Kidney (tissue), 14 donors: Measurements from ENCODE around the gene RPS21. TPM values are rescaled to one million over a fixed set of nuclear protein-coding genes. Genes with fewer than 3 reads are reported as not detected.
A peak's percentile ranks its signal among the peaks of the same experiment; 100 is the strongest.

Source experiments
- DNase-seq, 5 donors: peaks; one replicate each; pipeline ENCODE4 v3.0.0-alpha.2; 2013 to 2020
- FAIRE-seq: peaks from 2 replicates; lab custom pipeline; 2012; peaks lifted over from hg19 to GRCh38; lab: Jason Lieb, UNC
- H3K27ac ChIP-seq, 2 donors: one replicate each; pipeline ENCODE4 v1.7.0; 2013; ENCODE audit warnings: low read depth in 2 of 2, low read length in 2 of 2, inconsistent platforms in 1 of 2
- H3K27me3 ChIP-seq: one replicate; pipeline ENCODE4 v1.7.1; 2013; ENCODE audit warnings: low read length, inconsistent platforms; ENCODE audit not compliant: control insufficient read depth, insufficient read depth
- H3K36me3 ChIP-seq, 3 donors: one replicate each; pipeline versions ENCODE4 v1.7.0 to v1.7.1; 2013; ENCODE audit warnings: low read length in 3 of 3, control low read depth in 1 of 3, inconsistent platforms in 1 of 3; ENCODE audit not compliant: insufficient read depth in 3 of 3, control insufficient read depth in 2 of 3
- H3K4me1 ChIP-seq, 3 donors: one replicate each; pipeline versions ENCODE4 v1.7.0 to v1.7.1; 2013; ENCODE audit warnings: low read length in 3 of 3, inconsistent platforms in 1 of 3, low read depth in 1 of 3; ENCODE audit not compliant: control insufficient read depth in 2 of 3, insufficient read depth in 2 of 3
- H3K4me3 ChIP-seq, 3 donors: one replicate each; pipeline versions ENCODE4 v1.7.0 to v1.8.1; 2013; ENCODE audit warnings: low read length in 3 of 3, control low read depth in 1 of 3, inconsistent platforms in 1 of 3
- H3K9ac ChIP-seq, 3 donors: one replicate each; pipeline versions ENCODE4 v1.7.0 to v1.7.1; 2013; ENCODE audit warnings: low read length in 3 of 3, control low read depth in 1 of 3, inconsistent platforms in 1 of 3
- H3K9me3 ChIP-seq, 3 donors: one replicate each; pipeline versions ENCODE4 v1.7.0 to v1.7.1; 2013; ENCODE audit warnings: low read length in 3 of 3, control low read depth in 1 of 3, inconsistent platforms in 1 of 3; ENCODE audit not compliant: control insufficient read depth in 2 of 3, insufficient read depth in 1 of 3
- intact Hi-C: fragments of 100-400 bp; cut with DNase I; formaldehyde crosslinking; loops from one replicate; pipeline ENCODE4 v1.11.1; 2022
- polyA plus RNA-seq: library from polyadenylated mRNA; stranded (reverse); fragments of 350-450 nt; fragmentation: Illumina TruSeq; extraction: RNeasy Lipid Tissue Mini Kit (QIAGEN cat#74804); gene quantifications from one replicate; pipeline ENCODE4 v1.2.3, GENCODE V29; 2014; ENCODE audit warnings: low read depth, low replicate concordance; ENCODE audit not compliant: insufficient read depth
- total RNA-seq: library from RNA; stranded (reverse); fragmentation: NEBNext Ultra II Directional; extraction: Animal tissue kit (Norgen Biotek cat#: 25700); gene quantifications from one replicate; pipeline ENCODE4 v1.2.1, GENCODE V29; 2021
- TF ChIP-seq, protein P1 (sequence below): IDR thresholded peaks from 3 replicates; pipeline ENCODE4 v1.5.1; 2012; ENCODE audit warnings: mild to moderate bottlenecking, moderate library complexity, borderline replicate concordance; ENCODE audit not compliant: insufficient read depth; ENCODE audit errors: extremely low read depth
- donor health status: control.
- donor health status: control.
- donor health status: control.
- donor health status: control.
- donor health status: control.
- donor health status: DM: yes; HTN: yes; CAD: no.
- donor health status: Normal renal cell carcinoma (clear cell type).

Gene RPS21
- total and polyA plus RNA-seq, 2 donors from 2014 or later, result 1,221 to 2,336 TPM

DNA sequence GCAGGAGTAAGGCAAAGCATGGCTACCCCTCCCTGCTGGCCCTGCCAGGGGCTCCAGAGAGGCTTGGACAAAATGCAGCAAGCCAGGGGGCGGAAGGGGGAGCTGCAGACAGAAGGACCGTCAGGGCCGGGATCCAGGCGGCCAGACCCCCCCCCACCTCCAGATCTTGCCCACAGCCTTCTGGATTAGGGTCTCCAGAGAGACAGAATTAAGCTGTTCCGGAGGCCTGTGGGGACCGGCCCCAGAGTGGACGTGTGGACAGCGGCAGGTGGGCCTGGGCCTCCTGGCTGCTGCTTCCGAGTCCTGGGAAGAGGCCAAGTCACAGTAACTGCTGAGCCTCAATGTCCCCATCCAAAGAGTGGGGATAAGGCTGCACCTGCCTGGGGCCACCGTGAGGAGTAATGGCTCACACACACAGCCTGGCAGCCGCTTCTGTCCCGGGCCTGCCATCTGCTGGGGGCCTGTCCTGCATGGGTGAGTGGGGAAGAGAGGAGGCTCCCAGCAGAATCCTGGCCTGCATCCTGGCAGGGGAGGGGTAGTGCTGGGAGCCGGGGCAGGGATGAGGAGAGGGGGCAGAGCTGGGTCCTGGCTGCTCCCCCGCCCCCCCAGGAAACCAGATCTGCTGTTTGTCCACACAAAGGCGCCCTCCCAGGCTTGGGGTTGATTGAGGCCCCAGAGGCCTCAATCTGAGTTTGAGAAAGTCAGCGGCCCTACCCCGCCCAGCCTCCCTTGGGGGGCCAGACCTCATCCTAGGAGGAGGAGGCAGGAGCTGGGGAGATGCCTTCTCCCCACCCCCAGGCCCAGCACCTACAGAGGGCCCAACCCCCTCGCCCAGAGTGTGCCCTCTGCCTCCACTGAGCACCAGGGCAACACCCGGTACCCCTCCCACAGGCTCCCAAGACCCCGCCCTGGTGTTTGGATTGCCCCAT lies 23.6 kb upstream of the RPS21 start:
- intact Hi-C loops, result no loop called here
- H3K4me1 ChIP-seq, result peaks cover 0 to 68% (median 25%) of the 10 kb centered on the region in 3 donors
- DNase-seq (peak; percentile 74 to 85 (median 82)), FAIRE-seq (no peak)
- peak overlapping the region in 1 of 3 donors; percentile 89 for H3K9ac ChIP-seq
- H3K36me3 ChIP-seq, result no peaks in the 10 kb centered on the region
- TF ChIP-seq, protein P1, sequence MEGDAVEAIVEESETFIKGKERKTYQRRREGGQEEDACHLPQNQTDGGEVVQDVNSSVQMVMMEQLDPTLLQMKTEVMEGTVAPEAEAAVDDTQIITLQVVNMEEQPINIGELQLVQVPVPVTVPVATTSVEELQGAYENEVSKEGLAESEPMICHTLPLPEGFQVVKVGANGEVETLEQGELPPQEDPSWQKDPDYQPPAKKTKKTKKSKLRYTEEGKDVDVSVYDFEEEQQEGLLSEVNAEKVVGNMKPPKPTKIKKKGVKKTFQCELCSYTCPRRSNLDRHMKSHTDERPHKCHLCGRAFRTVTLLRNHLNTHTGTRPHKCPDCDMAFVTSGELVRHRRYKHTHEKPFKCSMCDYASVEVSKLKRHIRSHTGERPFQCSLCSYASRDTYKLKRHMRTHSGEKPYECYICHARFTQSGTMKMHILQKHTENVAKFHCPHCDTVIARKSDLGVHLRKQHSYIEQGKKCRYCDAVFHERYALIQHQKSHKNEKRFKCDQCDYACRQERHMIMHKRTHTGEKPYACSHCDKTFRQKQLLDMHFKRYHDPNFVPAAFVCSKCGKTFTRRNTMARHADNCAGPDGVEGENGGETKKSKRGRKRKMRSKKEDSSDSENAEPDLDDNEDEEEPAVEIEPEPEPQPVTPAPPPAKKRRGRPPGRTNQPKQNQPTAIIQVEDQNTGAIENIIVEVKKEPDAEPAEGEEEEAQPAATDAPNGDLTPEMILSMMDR, result no peak
- no peaks in the 10 kb centered on the region for H3K9me3 ChIP-seq
- no peaks in the 10 kb centered on the region for H3K27me3 ChIP-seq
- no peak overlapping the region for H3K4me3 ChIP-seq
- peak overlapping the region; percentile 22 to 28 for H3K27ac ChIP-seq

DNA sequence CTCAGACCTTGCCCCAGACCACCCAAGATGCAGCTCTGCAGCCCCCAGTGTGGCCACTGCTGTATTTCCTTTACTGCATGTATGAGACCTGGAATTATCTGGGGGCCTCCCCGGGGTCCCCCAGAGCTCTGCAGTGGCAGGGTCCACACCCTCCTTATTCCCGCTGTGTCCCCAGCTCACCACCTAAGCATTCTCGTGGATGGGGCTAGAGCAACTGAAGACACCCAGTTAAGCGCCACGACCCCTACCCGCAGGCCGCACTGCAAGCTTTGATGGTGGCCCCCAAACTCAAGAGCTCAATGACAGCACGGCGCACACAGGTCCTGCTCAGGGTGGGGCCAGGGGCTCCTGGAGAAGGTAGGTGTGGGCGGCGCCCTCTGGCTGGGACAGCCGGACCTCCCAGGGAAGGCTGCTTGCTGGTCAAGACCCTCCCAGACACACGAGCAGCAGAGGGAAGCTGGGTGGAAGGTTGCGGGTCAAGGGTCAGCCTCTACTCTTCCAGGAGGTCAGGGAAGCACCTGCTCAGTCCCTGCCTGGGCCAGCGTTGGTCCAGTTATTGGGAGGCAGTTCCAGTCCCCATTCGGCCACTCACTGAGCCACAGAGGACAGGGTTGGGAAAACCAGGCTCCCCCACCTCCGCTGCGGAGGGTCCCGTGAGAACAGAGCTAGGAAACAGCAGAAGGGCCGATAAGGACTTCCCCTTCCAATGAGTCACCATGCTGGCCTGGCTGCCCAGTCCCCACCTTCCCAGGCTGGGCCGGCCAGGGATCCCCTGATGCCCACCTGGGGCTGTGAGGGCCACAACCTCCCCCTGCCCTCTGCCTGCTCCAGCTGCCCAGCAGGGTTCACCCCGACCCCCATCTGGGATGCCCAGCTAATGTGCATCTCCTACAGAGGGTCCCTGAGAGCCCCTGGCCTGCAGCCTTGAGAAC lies 22.7 kb upstream of the RPS21 start:
- TF ChIP-seq, protein P1, result no peak
- Histone ChIP-seq H3K27ac (peak overlapping the region; percentile 91 to 95), H3K9me3 (no peaks in the 10 kb centered on the region), H3K4me3 (peak overlapping the region in 2 of 3 donors; percentile 34 to 73), H3K27me3 (no peaks in the 10 kb centered on the region), H3K9ac (peak overlapping the region in 1 of 3 donors; percentile 89), H3K36me3 (no peaks in the 10 kb centered on the region), H3K4me1 (peaks cover 0 to 64% (median 24%) of the 10 kb centered on the region in 3 donors)
- FAIRE-seq (no peak), DNase-seq (peak in 3 of 5 donors; percentile 11 to 79 (median 68))
- intact Hi-C loops, result no loop called here

DNA sequence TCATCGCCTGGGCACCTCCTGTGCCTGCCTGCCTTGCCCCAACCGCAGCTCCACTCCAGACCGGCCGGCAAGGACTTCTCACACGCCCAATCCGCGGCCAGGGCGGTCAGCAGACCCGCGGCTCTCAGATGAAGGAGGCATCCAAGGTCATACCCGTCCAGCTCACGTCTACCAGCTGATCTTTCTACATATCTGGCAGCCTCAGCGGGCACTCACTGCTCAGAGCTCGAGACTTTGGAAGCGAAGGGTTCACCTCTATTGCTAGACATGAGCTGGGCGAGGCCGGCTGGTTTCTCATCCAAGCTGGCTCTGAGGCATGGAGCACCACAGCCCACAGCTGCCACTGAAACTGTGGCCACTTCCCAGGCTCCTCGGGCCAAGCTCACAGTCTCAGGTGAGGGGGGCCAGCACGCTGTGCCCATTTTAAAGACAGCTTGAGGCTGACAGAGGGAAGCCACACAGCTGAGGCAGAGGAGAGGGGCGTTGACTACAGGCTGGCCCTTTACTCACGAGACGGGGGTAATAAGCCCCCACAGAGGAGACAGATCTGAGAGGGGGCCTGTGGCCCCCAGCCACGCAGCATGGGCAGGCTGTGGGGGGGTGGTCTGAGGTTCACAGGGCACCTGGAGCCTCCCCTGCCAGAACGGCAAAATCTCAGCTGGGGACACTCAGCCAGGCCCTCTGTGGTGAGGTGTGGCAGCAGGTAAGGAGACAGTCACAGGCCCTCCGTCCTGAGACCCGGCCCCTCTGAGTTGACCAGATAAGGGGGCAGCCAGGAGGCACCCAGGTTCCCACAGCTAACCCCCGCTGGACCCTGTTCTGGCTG lies 21.8 kb upstream of the RPS21 start:
- Histone ChIP-seq H3K9ac (peak overlapping the region in 2 of 3 donors; percentile 77 to 89), H3K36me3 (no peaks in the 10 kb centered on the region), H3K4me3 (peak overlapping the region in 2 of 3 donors; percentile 34 to 73), H3K27ac (peak overlapping the region; percentile 91 to 95), H3K4me1 (peaks cover 0 to 72% (median 32%) of the 10 kb centered on the region in 3 donors), H3K9me3 (no peaks in the 10 kb centered on the region), H3K27me3 (no peaks in the 10 kb centered on the region)
- peak in 3 of 5 donors; percentile 13 to 80 (median 57) for DNase-seq
- FAIRE-seq, result no peak
- intact Hi-C loops, result no loop called here
- TF ChIP-seq, protein P1, result no peak
